ENCODE results near the gene PRICKLE1.

PRICKLE1 gene

DNA sequence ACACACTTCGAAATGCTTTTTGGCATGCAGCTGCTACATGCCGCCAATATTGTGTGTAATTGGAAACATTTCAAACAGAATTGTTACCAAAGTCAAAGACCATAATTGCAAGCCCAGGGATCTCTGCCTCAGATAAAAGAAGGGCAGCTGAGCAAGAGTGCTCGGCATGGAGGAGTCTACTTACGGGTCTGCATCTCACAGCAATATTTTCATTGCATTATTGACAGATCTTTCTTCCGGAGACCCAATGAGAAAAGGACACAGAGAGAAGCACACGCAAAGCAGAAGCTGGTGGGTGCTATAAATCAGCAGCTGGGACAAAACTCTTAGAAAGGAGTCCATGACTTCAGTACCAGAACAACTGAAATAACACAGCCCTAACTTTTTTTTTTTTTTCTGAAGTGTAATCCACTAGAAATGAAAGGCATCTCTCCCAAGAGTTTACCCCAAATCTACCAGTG, 4.9 kb downstream of the PRICKLE1 start:
- TF ChIP-seq CTCF (IDR thresholded peaks at IDR 0.05): no peak
- H3K4me1 ChIP-seq: peaks cover 0 to 46% (median 24%) of the 10 kb centered on the region in 4 donors
- H3K36me3 ChIP-seq: no peaks in the 10 kb centered on the region
- H3K27ac ChIP-seq: no peak overlapping the region
- intact Hi-C loops (cut with DNase I; ENCODE audit: low total_unique reads): no loop called here
- no peak overlapping the region for H3K4me3 ChIP-seq
- no peak for DNase-seq
- H3K9me3 ChIP-seq: no peaks in the 10 kb centered on the region
- no peaks in the 10 kb centered on the region for H3K27me3 ChIP-seq

DNA sequence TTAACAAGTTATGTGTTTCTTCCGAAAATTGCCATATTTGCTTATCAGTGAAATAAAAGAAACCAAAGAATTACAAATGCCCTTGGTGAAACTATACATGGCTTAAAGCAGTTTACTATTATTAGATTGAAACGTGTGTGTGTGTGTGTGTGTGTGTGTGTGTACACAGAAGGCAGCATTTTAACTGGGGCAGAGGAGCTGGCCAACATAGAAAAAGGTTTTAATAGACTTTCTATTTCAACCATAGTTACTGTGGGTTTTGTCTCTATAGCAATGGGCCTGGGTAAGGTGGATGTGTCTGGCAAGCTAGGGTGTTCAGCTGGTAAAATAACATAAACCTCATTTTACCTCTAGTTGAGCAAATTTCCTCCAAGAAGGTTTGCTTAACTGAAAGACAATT, 6.5 kb downstream of the PRICKLE1 start:
- TF ChIP-seq CTCF (IDR thresholded peaks at IDR 0.05): no peak
- no peak overlapping the region for H3K27ac ChIP-seq

DNA sequence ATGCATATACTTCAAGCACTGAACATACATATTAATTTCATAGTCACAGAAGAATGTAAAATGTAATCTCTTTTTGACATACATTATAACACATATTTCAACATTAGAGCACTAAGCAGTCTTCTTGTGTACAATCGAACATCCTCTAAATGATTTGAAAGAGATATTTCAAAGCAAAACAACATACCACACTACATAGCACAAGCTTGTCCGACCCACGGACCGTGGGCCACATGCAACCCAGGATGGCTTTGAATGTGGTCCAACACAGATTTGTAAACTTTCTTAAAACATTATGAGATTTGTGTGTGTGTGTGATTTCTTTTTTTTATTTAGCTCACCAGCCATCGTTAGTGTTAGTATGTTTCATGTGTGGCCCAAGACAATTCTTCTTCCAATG, 7.0 kb downstream of the PRICKLE1 start:
- no peak overlapping the region for H3K27ac ChIP-seq
- intact Hi-C loops (cut with DNase I; ENCODE audit: low total_unique reads): no loop called here
- DNase-seq: no peak
- no peak overlapping the region for H3K4me3 ChIP-seq
- no peaks in the 10 kb centered on the region for H3K9me3 ChIP-seq
- H3K36me3 ChIP-seq: no peaks in the 10 kb centered on the region
- H3K27me3 ChIP-seq: no peaks in the 10 kb centered on the region
- no peak for TF ChIP-seq CTCF (IDR thresholded peaks at IDR 0.05)
- H3K4me1 ChIP-seq: peaks cover 0 to 32% (median 15%) of the 10 kb centered on the region in 4 donors

More for the DNA sequence above, 6.5 kb downstream of the PRICKLE1 start:
- H3K36me3 ChIP-seq: no peaks in the 10 kb centered on the region
- no peak for DNase-seq
- no peaks in the 10 kb centered on the region for H3K9me3 ChIP-seq
- no peaks in the 10 kb centered on the region for H3K27me3 ChIP-seq
- H3K4me1 ChIP-seq: peaks cover 0 to 35% (median 18%) of the 10 kb centered on the region in 4 donors
- intact Hi-C loops (cut with DNase I; ENCODE audit: low total_unique reads): no loop called here
- H3K4me3 ChIP-seq: no peak overlapping the region

DNA sequence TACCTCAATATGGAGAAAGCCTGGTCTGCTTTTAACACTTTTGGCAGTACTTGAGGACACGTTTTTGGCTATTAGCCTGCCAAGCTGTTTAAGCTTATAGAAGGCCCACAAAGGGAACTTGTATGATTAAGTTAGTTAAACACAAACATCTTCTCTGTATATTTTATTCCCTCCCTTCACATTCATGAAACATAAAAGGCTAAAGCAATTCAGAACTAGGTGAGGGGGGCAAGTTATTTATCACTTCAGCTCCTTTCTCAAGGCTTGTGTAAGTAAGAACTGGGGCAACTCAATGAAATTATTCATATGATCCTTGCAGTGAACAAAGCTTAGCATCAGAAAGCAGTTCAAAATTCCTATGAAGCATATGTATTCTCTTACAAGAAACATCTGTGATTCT, 7.5 kb downstream of the PRICKLE1 start:
- Histone ChIP-seq H3K27me3 (no peaks in the 10 kb centered on the region), H3K36me3 (no peaks in the 10 kb centered on the region), H3K9me3 (no peaks in the 10 kb centered on the region), H3K4me1 (peaks cover 0 to 29% (median 14%) of the 10 kb centered on the region in 4 donors), H3K4me3 (no peak overlapping the region), H3K27ac (no peak overlapping the region)
- intact Hi-C loops (cut with DNase I; ENCODE audit: low total_unique reads): no loop called here
- no peak for TF ChIP-seq CTCF (IDR thresholded peaks at IDR 0.05)
- no peak for DNase-seq

GRCh38 chr12:42576374-42576773, 13.2 kb downstream of the PRICKLE1 start:
- peaks cover 0 to 6% (median 0%) of the 10 kb centered on the region in 4 donors for H3K4me1 ChIP-seq
- no peak for DNase-seq
- no peak for TF ChIP-seq CTCF (IDR thresholded peaks at IDR 0.05)
- H3K4me3 ChIP-seq: no peak overlapping the region
- H3K36me3 ChIP-seq: no peaks in the 10 kb centered on the region
- no peaks in the 10 kb centered on the region for H3K27me3 ChIP-seq
- no peak overlapping the region for H3K27ac ChIP-seq
- intact Hi-C loops (cut with DNase I; ENCODE audit: low total_unique reads): no loop called here
- H3K9me3 ChIP-seq: no peaks in the 10 kb centered on the region

- H3K27ac ChIP-seq: no peak overlapping the region
- H3K9me3 ChIP-seq: no peaks in the 10 kb centered on the region
- intact Hi-C loops (cut with DNase I; ENCODE audit: low total_unique reads): no loop called here
- DNase-seq: no peak
- no peak for TF ChIP-seq CTCF (IDR thresholded peaks at IDR 0.05)
- H3K27me3 ChIP-seq: no peaks in the 10 kb centered on the region
- no peaks in the 10 kb centered on the region for H3K36me3 ChIP-seq
- peaks cover 0 to 6% (median 0%) of the 10 kb centered on the region in 4 donors for H3K4me1 ChIP-seq
- no peak overlapping the region for H3K4me3 ChIP-seq
Measured at GRCh38 chr12:42575717-42576116, 13.8 kb downstream of the PRICKLE1 start.
